K562 (cell line): ENCODE results near the gene TCF23. TPM values are rescaled to one million over a fixed set of nuclear protein-coding genes. Genes with fewer than 3 reads are reported as not detected.

Source experiments
- ATF1 ChIP-seq, 2 experiments: fragments of 450-650 bp in 1 of 2; IDR thresholded peaks; 2 replicates each; pipeline ENCODE4 v1.6.1; 2016; ENCODE audit warnings: missing compliant biosample characterization in 1 of 2, missing genetic modification characterization in 1 of 2
- ESRRB ChIP-seq: fragments of 250-450 bp; sonication (Bioruptor Pico); IDR thresholded peaks from 2 replicates; pipeline ENCODE4 v1.5.0; 2020; ENCODE audit warnings: mild to moderate bottlenecking, moderate library complexity, borderline replicate concordance
- HDGF ChIP-seq: fragments of 450-650 bp; IDR thresholded peaks from 2 replicates; pipeline ENCODE4 v1.6.1; 2016
- SIN3B ChIP-seq: fragments of 450-650 bp; IDR thresholded peaks from 2 replicates; pipeline ENCODE4 v1.6.1; 2017; ENCODE audit warnings: low read depth, mild to moderate bottlenecking, moderate library complexity
- ZBTB1 ChIP-seq: sonication (generic); formaldehyde crosslinking; IDR thresholded peaks from 2 replicates; pipeline ENCODE4 v1.8.1; 2023; ENCODE audit warnings: missing genetic modification reagents, low read depth, mild to moderate bottlenecking, borderline replicate concordance
- ZBTB17 ChIP-seq: fragments of 450-650 bp; formaldehyde crosslinking; IDR thresholded peaks from 2 replicates; pipeline ENCODE4 v1.4.0; 2020; ENCODE audit warnings: mild to moderate bottlenecking
- ZNF263 ChIP-seq: sonication (generic); formaldehyde crosslinking; IDR thresholded peaks from 2 replicates; pipeline ENCODE4 v1.8.0; 2022; ENCODE audit warnings: mild to moderate bottlenecking, missing genetic modification reagents, borderline replicate concordance
- ZNF584 ChIP-seq: fragments of 200-800 bp; sonication (Bioruptor generic); IDR thresholded peaks from 2 replicates; pipeline ENCODE4 v1.6.1; 2016; ENCODE audit warnings: low read depth, mild to moderate bottlenecking, missing genetic modification characterization, missing compliant biosample characterization
- polyA plus RNA-seq, 8 experiments: library from polyadenylated mRNA; depleted of rRNA in 4 of 8; stranded (reverse) in 5 of 8; unstranded in 3 of 8; fragments of >200 nt; fragmentation: Nextera tagmentation in 2 of 8; fragmentation: Illumina TruSeq in 1 of 8; extraction: Ambion mirVana in 2 of 8; extraction: Trizol in 1 of 8; gene quantifications; 2 replicates each; pipeline versions ENCODE4 v1.2.1 to v1.2.3, GENCODE V29; 2011 to 2014; ENCODE audit warnings: inconsistent platforms in 1 of 8, missing spikeins in 1 of 8
- total RNA-seq, 7 experiments: library from RNA; depleted of rRNA in 6 of 7; stranded (reverse); fragments of >200 nt in 6 of 7; fragmentation: Illumina TruSeq in 2 of 7; extraction: Trizol in 2 of 7; gene quantifications; 2 replicates each; pipeline versions ENCODE4 v1.2.1 to v1.2.3, GENCODE V29; 2011 to 2021; ENCODE audit warnings: low replicate concordance in 1 of 7
- TF ChIP-seq, protein P1 (sequence below): fragments of 250-450 bp; sonication (Bioruptor Pico); IDR thresholded peaks from 2 replicates; pipeline ENCODE4 v1.8.0; 2022; ENCODE audit warnings: moderate library complexity, mild to moderate bottlenecking, inconsistent platforms
- TF ChIP-seq, protein P2 (sequence below): fragments of 450-650 bp; IDR thresholded peaks from 2 replicates; pipeline ENCODE4 v1.6.1; 2016
- TF ChIP-seq, protein P3 (sequence below): fragments of 250-450 bp; sonication (Bioruptor Pico); IDR thresholded peaks from 2 replicates; pipeline ENCODE4 v1.5.1; 2021; ENCODE audit warnings: mild to moderate bottlenecking
- TF ChIP-seq, protein P4 (sequence below): sonication (generic); formaldehyde crosslinking; IDR thresholded peaks from 2 replicates; pipeline ENCODE4 v1.8.0; 2022; ENCODE audit warnings: mild to moderate bottlenecking, missing genetic modification reagents
- TF ChIP-seq, protein P5 (sequence below): fragments of 250-450 bp; sonication (Bioruptor Pico); IDR thresholded peaks from 2 replicates; pipeline ENCODE4 v1.4.0; 2020; ENCODE audit warnings: borderline replicate concordance

The TCF23 gene
- total and polyA plus RNA-seq, 9 of the 15 experiments (the other 6 are each of a cell fraction or from before 2014, with no cell fraction given) = 0.07 TPM; not detected in 8

DNA sequence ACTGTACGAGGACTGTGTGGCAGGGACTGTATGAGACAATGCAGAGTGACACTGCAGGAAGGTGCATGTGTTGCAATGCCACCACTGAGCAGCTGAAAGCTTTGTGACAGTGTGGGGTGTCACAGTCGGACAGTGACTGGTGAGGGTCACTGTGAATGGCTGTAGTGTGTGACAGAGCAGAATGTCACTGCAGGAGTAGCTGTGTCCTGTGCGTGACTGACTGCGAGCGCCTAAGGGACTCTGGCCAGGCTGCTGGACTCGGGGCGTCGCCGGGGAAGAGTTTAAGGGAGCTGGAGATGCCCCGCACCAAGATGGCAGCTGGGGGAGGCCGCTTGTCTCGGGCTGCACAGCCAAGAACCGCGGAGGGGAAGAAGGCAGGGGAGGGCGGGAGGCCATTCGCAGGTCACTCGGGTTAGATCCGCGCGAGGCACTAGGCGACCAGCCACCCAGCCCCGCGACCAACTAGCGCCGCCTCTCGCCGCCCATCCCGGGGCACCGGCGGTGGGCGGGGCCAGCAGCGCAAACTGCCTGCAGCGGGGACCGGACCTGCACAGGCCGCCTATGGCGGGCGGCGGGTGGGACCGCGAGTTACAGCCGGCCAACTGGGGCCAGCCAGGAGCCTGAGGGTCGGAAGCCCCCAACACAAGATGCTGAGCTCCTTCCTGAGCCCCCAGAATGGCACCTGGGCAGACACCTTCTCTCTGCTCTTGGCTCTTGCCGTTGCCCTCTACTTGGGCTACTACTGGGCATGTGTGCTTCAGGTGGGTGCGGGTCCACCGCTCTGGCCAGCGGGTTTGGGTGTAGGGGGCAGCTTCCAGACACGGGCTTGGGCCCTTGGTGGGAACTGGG, 25.3 kb upstream of the TCF23 start, which contains the start of gene ABHD1 (continued):
- TF ChIP-seq, protein P1, sequence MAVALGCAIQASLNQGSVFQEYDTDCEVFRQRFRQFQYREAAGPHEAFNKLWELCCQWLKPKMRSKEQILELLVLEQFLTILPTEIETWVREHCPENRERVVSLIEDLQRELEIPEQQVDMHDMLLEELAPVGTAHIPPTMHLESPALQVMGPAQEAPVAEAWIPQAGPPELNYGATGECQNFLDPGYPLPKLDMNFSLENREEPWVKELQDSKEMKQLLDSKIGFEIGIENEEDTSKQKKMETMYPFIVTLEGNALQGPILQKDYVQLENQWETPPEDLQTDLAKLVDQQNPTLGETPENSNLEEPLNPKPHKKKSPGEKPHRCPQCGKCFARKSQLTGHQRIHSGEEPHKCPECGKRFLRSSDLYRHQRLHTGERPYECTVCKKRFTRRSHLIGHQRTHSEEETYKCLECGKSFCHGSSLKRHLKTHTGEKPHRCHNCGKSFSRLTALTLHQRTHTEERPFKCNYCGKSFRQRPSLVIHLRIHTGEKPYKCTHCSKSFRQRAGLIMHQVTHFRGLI (CRISPR knock-in tag) = no peak
- TF ChIP-seq ZNF263 (CRISPR knock-in tag) (no peak), ZBTB1 (CRISPR knock-in tag) (0 out of 2 replicates have a peak, but pooled peaks have one; percentile 40), ZBTB17 (CRISPR knock-in tag) (peak; percentile 51; the same call in 1 of the 2 replicates), SIN3B (no peak), ESRRB (CRISPR knock-in tag) (no peak), HDGF (no peak), ATF1 (CRISPR knock-in tag; IDR thresholded peaks at IDR 0.05) (no peak), ATF1 (tag; IDR thresholded peaks at IDR 0.05) (peak; percentile 47), ZNF584 (CRISPR knock-in tag) (no peak)
- TF ChIP-seq, protein P2, sequence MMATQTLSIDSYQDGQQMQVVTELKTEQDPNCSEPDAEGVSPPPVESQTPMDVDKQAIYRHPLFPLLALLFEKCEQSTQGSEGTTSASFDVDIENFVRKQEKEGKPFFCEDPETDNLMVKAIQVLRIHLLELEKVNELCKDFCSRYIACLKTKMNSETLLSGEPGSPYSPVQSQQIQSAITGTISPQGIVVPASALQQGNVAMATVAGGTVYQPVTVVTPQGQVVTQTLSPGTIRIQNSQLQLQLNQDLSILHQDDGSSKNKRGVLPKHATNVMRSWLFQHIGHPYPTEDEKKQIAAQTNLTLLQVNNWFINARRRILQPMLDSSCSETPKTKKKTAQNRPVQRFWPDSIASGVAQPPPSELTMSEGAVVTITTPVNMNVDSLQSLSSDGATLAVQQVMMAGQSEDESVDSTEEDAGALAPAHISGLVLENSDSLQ = peak; percentile 58; the same call in 1 of the 2 replicates
- TF ChIP-seq, protein P3, sequence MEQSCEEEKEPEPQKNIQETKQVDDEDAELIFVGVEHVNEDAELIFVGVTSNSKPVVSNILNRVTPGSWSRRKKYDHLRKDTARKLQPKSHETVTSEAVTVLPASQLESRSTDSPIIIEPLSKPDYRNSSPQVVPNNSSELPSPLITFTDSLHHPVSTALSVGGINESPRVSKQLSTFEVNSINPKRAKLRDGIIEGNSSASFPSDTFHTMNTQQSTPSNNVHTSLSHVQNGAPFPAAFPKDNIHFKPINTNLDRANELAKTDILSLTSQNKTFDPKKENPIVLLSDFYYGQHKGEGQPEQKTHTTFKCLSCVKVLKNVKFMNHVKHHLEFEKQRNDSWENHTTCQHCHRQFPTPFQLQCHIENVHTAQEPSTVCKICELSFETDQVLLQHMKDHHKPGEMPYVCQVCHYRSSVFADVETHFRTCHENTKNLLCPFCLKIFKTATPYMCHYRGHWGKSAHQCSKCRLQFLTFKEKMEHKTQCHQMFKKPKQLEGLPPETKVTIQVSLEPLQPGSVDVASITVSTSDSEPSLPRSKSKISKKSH (CRISPR knock-in tag) = no peak
- TF ChIP-seq, protein P4, sequence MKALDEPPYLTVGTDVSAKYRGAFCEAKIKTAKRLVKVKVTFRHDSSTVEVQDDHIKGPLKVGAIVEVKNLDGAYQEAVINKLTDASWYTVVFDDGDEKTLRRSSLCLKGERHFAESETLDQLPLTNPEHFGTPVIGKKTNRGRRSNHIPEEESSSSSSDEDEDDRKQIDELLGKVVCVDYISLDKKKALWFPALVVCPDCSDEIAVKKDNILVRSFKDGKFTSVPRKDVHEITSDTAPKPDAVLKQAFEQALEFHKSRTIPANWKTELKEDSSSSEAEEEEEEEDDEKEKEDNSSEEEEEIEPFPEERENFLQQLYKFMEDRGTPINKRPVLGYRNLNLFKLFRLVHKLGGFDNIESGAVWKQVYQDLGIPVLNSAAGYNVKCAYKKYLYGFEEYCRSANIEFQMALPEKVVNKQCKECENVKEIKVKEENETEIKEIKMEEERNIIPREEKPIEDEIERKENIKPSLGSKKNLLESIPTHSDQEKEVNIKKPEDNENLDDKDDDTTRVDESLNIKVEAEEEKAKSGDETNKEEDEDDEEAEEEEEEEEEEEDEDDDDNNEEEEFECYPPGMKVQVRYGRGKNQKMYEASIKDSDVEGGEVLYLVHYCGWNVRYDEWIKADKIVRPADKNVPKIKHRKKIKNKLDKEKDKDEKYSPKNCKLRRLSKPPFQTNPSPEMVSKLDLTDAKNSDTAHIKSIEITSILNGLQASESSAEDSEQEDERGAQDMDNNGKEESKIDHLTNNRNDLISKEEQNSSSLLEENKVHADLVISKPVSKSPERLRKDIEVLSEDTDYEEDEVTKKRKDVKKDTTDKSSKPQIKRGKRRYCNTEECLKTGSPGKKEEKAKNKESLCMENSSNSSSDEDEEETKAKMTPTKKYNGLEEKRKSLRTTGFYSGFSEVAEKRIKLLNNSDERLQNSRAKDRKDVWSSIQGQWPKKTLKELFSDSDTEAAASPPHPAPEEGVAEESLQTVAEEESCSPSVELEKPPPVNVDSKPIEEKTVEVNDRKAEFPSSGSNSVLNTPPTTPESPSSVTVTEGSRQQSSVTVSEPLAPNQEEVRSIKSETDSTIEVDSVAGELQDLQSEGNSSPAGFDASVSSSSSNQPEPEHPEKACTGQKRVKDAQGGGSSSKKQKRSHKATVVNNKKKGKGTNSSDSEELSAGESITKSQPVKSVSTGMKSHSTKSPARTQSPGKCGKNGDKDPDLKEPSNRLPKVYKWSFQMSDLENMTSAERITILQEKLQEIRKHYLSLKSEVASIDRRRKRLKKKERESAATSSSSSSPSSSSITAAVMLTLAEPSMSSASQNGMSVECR (CRISPR knock-in tag) = peak; percentile 36; the same call in 1 of the 2 replicates
- TF ChIP-seq, protein P5, sequence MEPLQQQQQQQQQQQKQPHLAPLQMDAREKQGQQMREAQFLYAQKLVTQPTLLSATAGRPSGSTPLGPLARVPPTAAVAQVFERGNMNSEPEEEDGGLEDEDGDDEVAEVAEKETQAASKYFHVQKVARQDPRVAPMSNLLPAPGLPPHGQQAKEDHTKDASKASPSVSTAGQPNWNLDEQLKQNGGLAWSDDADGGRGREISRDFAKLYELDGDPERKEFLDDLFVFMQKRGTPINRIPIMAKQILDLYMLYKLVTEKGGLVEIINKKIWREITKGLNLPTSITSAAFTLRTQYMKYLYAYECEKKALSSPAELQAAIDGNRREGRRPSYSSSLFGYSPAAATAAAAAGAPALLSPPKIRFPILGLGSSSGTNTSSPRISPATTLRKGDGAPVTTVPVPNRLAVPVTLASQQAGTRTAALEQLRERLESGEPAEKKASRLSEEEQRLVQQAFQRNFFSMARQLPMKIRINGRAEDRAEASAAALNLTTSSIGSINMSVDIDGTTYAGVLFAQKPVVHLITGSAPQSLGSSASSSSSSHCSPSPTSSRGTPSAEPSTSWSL (CRISPR knock-in tag) = no peak
